Measurements from ENCODE around the gene INO80D. TPM values are rescaled to one million over a fixed set of nuclear protein-coding genes. Genes with fewer than 3 reads are reported as not detected.

INO80D gene
- total and polyA plus RNA-seq, 2 experiments from 2014 or later = 17.5 to 37.4 TPM

DNA sequence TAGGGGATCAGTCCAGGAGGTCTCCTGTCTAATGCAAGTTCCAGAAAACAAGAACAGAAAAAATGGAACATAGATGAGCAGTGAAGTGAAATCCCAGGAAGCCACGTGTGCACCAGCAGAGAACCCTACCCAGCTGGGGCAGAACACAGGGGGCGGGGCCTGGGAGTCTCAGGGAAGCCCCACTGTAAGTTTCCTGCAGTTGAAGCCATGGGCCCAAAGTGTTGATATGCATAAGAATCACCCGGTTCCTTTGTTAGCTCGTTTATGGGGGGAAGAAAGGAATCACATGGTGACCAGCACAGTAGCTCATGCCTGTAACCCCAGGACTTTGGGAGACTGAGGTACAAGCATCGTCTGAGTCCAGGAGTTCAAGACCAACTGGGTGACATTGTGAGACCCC, 131.3 kb downstream of the INO80D start (continued):
- TF ChIP-seq EZH2phosphoT487 (IDR thresholded peaks at IDR 0.05; ENCODE audit: unreplicated experiment) (no peak), ZNF114 (CRISPR knock-in tag; IDR thresholded peaks at IDR 0.05) (no peak), NANOG (IDR thresholded peaks at IDR 0.05; ENCODE audit: borderline replicate concordance) (no peak)

DNA sequence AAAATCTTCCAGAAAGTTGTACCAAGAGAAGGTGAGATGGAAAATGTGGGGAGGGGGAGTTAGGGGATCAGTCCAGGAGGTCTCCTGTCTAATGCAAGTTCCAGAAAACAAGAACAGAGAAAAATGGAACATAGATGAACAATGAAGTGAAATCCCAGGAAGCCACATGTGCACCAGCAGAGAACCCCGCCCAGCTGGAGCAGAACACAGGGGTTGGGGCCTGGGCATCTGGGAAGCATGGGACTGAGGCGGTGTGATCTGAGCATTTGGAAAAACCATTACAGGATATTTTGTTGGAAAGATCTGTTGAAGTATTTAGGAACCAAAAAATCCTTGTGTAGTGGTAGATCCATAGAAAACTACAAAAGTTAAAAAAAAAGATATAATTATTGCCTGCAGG, 133.7 kb downstream of the INO80D start:
- Mint-ChIP-seq H3K36me3 (ENCODE audit: low read depth) (peaks cover 18% of the 10 kb centered on the region), H3K27ac (no peak overlapping the region), H3K4me3 (no peak overlapping the region), H3K27me3 (ENCODE audit: insufficient read depth, low read depth, poor library complexity) (peaks cover 7% of the 10 kb centered on the region), H3K4me1 (peaks cover 35% of the 10 kb centered on the region), H3K9me3 (peaks cover 32% of the 10 kb centered on the region)
- no peak overlapping the region for H2AFZ ChIP-seq
- no peak overlapping the region for H3K4me2 ChIP-seq
- no peaks in the 10 kb centered on the region for H3F3A ChIP-seq (replicated peaks; ENCODE audit: low read depth)
- no peak overlapping the region for H3K4me3 ChIP-seq
- ATAC-seq (no peak), DNase-seq (ENCODE audit: low spot score) (no peak)
- H3K4me1 ChIP-seq (ENCODE audit: insufficient read depth) = peaks cover 10% of the 10 kb centered on the region
- H4K20me1 ChIP-seq (replicated peaks; ENCODE audit: insufficient read depth) = no peaks in the 10 kb centered on the region
- H3K27ac ChIP-seq (ENCODE audit: low read depth) = no peak overlapping the region
- H3K36me3 ChIP-seq (ENCODE audit: insufficient read depth) = no peaks in the 10 kb centered on the region
- 0 out of 2 replicates have a peak, but pooled peaks cover 1% of the 10 kb centered on the region for H3K9me2 ChIP-seq (ENCODE audit: insufficient read depth)
- no peaks in the 10 kb centered on the region for H3K79me2 ChIP-seq (replicated peaks; ENCODE audit: insufficient read depth)
- H3K27me3 ChIP-seq (ENCODE audit: insufficient read depth) = no peaks in the 10 kb centered on the region
- no peak for TF ChIP-seq STAT1 (IDR thresholded peaks at IDR 0.05; ENCODE audit: unreplicated experiment)
- TF ChIP-seq EZH2 (IDR thresholded peaks at IDR 0.05; ENCODE audit: low read depth, unreplicated experiment) = no peak
- no peak for TF ChIP-seq CREB1 (CRISPR knock-in tag; IDR thresholded peaks at IDR 0.05; ENCODE audit: low read depth)
- TF ChIP-seq ZNF114 (CRISPR knock-in tag; IDR thresholded peaks at IDR 0.05) = no peak
- no peak for TF ChIP-seq EZH2phosphoT487 (IDR thresholded peaks at IDR 0.05; ENCODE audit: unreplicated experiment)
- TF ChIP-seq REST (IDR thresholded peaks at IDR 0.05; ENCODE audit: unreplicated experiment) = no peak
- TF ChIP-seq CTCF (conservative IDR thresholded peaks at IDR 0.05; ENCODE audit: low read depth in 2 of 2) = no peak
- no peak for TF ChIP-seq ETS1 (IDR thresholded peaks at IDR 0.05)
- TF ChIP-seq, protein P1, sequence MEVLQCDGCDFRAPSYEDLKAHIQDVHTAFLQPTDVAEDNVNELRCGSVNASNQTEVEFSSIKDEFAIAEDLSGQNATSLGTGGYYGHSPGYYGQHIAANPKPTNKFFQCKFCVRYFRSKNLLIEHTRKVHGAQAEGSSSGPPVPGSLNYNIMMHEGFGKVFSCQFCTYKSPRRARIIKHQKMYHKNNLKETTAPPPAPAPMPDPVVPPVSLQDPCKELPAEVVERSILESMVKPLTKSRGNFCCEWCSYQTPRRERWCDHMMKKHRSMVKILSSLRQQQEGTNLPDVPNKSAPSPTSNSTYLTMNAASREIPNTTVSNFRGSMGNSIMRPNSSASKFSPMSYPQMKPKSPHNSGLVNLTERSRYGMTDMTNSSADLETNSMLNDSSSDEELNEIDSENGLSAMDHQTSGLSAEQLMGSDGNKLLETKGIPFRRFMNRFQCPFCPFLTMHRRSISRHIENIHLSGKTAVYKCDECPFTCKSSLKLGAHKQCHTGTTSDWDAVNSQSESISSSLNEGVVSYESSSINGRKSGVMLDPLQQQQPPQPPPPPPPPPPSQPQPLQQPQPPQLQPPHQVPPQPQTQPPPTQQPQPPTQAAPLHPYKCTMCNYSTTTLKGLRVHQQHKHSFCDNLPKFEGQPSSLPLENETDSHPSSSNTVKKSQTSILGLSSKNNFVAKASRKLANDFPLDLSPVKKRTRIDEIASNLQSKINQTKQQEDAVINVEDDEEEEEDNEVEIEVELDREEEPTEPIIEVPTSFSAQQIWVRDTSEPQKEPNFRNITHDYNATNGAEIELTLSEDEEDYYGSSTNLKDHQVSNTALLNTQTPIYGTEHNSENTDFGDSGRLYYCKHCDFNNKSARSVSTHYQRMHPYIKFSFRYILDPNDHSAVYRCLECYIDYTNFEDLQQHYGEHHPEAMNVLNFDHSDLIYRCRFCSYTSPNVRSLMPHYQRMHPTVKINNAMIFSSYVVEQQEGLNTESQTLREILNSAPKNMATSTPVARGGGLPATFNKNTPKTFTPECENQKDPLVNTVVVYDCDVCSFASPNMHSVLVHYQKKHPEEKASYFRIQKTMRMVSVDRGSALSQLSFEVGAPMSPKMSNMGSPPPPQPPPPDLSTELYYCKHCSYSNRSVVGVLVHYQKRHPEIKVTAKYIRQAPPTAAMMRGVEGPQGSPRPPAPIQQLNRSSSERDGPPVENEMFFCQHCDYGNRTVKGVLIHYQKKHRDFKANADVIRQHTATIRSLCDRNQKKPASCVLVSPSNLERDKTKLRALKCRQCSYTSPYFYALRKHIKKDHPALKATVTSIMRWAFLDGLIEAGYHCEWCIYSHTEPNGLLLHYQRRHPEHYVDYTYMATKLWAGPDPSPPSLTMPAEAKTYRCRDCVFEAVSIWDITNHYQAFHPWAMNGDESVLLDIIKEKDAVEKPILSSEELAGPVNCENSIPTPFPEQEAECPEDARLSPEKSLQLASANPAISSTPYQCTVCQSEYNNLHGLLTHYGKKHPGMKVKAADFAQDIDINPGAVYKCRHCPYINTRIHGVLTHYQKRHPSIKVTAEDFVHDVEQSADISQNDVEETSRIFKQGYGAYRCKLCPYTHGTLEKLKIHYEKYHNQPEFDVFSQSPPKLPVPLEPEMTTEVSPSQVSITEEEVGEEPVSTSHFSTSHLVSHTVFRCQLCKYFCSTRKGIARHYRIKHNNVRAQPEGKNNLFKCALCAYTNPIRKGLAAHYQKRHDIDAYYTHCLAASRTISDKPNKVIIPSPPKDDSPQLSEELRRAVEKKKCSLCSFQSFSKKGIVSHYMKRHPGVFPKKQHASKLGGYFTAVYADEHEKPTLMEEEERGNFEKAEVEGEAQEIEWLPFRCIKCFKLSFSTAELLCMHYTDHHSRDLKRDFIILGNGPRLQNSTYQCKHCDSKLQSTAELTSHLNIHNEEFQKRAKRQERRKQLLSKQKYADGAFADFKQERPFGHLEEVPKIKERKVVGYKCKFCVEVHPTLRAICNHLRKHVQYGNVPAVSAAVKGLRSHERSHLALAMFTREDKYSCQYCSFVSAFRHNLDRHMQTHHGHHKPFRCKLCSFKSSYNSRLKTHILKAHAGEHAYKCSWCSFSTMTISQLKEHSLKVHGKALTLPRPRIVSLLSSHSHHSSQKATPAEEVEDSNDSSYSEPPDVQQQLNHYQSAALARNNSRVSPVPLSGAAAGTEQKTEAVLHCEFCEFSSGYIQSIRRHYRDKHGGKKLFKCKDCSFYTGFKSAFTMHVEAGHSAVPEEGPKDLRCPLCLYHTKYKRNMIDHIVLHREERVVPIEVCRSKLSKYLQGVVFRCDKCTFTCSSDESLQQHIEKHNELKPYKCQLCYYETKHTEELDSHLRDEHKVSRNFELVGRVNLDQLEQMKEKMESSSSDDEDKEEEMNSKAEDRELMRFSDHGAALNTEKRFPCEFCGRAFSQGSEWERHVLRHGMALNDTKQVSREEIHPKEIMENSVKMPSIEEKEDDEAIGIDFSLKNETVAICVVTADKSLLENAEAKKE (CRISPR knock-in tag; IDR thresholded peaks at IDR 0.05) = no peak
- TF ChIP-seq ZNF331 (CRISPR knock-in tag; IDR thresholded peaks at IDR 0.05; ENCODE audit: low read depth) = no peak
- no peak for TF ChIP-seq JUNB (IDR thresholded peaks at IDR 0.05; ENCODE audit: unreplicated experiment)

Measured in GM23338 (cell line).